Germinal center (tissue), 1 donor: ENCODE data around the gene CSMD2.
"Not testable (repeated sequence)": the region's sequence is repeated elsewhere in the genome, so short reads cannot be mapped to it uniquely, and the experiment has no call there.

Experiments used
- DNase-seq: peaks from one replicate; pipeline ENCODE4 v3.0.0; 2012; ENCODE audit warnings: mixed read lengths, low spot score

The CSMD2 gene

DNA sequence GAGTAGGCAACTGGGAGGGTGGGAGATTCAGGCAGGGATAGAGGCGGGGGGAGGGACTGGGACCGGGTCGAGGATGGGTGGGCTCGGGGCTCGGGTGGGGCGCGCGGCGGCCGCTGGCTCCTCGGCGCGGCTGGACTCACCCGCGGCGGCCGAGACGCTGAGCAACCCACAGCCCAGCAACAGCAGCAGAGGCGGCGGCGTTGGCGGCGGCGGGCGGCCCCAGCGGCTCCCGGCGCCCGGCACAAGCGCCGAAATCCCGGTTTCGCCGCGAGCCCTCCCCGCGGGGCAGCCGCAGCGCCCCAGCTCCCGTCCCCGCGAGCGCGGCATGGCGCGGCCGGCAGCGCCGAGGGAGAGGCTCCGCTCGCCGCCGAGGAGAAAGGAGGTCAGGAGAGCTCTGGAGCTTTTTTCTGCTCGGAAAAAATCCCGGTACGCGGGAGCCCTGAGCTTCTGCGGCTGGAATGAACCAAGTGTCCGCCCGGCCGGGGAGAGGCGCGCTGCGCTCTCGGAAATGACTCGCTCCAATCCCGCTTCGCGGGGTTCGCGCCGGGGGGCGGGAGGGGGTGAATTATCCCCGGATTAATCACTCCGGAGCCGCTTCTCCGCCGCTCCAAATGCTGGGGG lies at the start of gene CSMD2:
TSS of gene CSMD2 (minus strand) at position 460 of the 621 bp plus-strand sequence. CDS start at position 327, 133 bp downstream.
- no peak for DNase-seq

DNA sequence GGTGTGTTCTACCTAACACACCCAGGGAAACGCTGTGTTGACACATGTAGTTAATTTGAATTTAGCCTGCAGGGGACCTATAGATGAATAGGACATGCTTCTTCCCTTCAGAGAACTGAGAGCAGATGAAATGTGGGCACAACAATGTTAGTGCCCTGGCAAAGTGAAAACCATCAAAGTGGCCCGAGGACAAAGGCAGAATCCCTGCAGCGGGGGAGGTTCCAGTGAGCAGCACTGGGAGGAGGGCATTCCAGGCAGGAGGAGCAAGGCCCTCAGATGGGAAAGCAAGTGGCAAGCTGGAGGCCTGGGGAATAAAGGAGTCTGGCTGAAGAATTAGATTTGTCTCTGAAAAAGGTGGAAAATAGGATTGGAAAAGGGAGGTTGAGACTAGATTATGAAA lies 48.9 kb upstream of the CSMD2 start:
- no peak for DNase-seq

DNA sequence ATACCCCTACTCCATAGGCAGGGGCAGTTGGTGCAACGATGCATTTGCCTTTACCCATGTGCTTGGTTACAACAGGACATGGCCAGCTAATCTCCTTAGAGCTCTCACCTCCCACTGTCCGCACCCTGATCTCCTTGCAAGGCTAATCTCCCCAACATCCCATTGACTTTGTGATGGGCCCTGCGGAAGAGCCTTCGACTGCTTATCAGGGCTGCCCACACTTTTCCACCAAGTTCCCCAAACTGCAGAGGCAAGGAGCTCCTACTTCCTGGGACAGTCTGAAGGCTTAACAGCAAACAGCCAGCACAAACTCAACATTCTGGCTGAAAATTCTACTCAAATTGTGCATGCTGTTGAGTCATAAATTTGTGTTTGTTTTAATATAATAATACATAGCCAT lies 47.6 kb upstream of the CSMD2 start:
- no peak for DNase-seq

DNA sequence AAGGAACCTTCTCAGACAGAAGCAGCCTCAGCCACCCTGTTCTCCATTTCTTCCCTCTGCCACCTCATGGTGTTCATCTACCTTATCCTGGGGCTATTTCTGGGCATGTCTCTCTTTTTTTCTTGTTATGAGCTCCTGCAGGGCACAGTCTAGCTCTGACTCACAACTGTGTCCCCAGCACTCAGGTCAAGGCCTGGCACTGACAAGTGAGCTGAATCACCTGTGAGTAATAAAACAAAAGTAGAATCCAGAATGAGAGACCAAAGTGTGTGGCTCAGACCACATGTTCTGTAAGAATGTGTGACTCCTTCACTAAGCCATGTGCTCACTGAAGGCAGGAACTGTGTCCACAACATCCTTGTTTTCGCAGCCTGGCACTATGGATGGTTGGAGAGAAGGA lies 34.9 kb upstream of the CSMD2 start:
- no peak for DNase-seq

DNA sequence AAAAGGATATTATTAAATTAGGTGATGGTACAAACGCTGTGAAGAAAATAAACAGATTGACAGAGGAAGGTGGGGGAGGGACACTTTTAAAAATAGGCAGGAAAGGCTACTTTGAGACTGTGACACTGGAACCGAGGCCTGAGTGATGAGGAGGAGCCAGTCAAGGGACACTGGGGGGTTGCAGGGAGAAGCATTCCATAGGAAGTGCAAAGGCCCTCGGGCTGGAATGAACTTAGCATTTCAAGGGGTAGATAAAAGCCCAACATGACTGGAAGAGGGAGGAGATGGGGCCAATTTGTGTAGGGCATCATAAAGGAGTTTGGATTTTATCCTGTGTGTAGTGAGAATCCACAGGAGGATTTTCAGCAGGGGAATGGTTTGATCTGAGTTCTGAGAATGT lies 27.6 kb upstream of the CSMD2 start:
- DNase-seq, result no peak

DNA sequence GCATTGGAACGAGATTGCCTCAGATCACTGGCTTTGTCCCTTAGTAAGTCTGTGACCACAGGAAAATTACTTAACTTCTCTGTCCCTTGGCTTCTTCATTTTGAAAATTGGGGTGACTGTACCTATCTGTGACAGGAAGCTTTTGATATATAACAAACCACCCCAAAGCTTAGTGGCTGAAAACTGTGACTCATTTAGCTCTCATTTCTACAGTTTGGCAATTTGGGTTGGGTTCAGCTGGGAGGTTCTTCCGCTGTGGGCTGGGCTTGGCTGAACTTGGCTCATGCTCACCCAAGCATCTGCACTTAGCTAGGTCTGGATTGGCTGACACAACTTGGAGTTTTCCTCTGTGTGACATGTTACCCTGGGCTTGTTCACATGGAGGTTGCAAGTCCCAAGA lies 25.7 kb upstream of the CSMD2 start:
- no peak for DNase-seq

DNA sequence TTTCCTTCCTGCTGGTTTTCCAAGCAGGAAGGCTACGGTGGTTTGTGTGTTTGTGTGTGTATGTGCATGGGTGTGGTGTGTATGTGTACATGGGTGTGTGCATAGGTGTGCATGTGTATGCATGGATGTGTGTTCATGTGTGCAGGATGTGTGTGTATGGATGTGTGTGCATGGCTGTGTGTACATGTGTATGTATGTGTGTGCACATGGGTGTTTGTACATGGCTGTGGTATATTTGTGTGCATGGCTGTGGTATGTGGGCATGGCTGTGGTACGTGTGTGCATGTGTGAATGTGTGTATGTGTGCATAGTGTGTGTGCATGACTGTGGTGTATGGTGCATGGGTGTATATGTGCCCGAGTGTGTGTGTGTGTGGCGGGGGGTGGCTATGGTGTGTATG lies 24.0 kb upstream of the CSMD2 start:
- DNase-seq, result no peak

DNA sequence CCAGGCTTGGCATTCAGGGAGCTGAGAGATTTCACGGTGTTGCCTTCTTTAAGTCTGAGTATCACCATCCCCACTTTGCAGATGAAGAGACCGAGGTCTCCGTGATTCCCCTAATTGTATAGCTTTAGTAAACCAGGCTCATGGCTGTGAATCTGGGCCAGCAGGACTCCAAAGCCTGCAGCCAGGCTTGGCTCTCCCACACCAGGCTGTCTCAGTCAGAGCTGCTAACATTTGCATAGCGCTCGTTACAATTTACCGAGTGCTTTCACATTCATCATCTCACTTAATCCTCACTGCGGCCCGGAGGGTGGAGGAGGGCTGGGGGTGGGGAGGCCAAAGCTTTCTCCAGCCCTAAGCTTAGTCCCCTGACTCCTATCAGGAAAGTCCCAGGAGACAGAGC lies 23.4 kb upstream of the CSMD2 start:
- no peak for DNase-seq

DNA sequence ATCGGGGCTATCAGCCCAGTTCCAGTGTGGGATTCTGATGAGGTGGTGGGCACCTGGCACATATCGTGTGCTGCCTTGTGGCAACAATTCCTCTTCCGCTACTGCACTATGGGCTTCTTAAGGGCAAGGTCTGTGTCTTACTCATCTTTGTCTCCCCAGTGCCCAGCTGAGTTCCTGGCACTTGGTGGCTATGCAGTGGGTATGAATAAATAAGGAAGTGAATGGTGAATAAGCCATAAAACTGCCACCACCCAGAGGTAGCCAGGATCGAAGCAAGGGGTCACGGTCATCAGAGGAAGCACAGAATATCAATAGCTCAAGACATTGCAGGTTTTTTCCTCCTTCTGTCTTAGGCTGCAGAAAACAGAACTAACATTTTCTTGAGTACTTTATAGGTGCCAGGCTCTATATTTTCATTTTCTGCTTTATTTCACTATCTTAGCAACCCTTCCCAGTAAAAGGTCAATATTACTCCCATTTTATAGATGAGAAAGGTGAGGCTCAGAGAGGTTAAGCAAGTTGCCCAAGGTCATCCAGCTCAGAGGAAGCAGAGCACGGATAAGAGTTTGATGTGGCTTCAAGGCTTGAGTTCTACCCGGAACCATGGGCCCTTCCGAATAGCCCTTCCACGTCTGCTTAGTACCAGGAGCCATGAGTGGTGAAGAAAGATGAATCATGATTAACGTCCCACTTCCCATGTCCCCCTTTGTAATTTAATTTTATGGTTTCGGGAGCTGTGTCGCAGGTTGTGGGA lies 21.9 kb upstream of the CSMD2 start:
- DNase-seq, result no peak

DNA sequence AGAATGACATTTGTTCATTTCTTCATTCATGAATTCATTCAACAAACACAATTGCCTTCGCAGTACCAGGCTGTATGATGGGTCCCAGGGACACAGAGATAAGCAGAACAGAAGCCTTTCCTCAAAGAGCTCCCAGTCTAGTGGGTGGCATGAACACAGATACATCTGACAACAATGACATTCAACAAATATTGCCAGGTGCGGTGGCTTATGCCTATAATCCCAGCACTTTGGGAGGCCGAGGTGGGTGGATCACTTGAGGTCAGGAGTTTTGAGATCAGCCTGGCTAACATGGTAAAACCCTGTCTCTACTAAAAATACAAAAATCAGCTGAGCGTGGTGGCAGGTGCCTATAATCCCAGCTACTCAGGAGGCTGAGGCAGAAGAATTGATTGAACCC lies 18.4 kb upstream of the CSMD2 start:
- DNase-seq, result not testable (repeated sequence)

DNA sequence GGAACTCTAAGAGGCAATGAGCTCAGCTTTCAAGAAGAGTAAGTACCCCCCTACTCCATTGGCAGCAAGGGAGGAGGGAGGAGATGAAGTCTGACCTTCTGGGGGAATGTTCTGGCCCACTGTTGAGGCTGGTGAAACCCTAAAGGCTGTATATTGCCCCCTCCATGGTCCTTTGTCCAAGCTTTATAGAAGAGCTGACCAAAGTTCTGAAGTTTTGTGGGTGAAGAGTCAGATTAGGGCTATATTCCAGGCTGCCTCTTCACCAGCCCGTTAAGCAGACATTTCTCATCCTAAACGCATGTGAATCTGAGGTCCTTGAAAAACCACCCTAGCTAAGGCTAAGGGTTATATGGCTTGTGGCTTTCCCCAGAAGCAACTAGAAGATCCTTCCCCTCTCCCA lies 13.0 kb upstream of the CSMD2 start:
- DNase-seq, result no peak

DNA sequence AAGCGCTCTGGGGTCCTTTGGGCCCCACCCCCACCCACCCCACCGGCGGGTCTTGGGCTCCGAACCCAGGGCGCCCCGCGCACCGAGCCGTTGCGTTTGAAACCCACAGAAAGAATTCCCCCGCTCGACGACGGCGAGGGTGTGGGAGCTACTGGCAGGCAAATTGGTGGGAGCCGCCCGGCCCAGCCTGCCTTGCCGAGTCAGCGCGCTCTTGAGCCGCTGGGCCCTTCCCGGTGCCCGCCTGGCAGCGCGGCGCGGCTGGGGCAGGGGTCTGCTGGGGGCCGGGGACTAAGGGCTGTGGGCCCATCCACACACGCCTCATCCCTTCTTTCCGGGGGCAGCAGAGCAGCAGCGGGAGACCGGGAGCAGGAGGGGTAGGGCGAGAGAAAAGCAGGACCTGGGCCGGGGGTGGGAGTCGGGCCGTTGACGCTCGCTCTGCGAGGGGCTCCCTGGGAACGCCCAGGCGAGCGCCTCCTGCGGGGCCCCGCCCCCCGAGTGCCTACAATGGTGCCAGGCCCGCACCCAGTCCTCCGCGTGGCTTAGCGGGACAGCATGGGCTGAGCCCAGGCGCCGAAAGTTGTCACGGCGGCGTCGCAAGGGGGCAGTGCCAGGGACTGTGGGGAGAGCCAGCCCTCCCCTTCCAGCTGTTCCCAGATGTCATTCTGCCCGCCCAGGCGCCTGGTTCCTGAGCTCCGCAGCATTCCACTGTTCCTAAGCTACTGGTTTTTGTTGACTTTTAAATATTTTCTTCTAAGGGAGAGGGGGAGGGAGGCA lies 12.0 kb upstream of the CSMD2 start, which contains the start of gene C1orf94:
TSS of gene C1orf94 (plus strand) at position 78 of the 774 bp plus-strand sequence. CDS start 883 bp downstream, outside the sequence.
- DNase-seq, result no peak

DNA sequence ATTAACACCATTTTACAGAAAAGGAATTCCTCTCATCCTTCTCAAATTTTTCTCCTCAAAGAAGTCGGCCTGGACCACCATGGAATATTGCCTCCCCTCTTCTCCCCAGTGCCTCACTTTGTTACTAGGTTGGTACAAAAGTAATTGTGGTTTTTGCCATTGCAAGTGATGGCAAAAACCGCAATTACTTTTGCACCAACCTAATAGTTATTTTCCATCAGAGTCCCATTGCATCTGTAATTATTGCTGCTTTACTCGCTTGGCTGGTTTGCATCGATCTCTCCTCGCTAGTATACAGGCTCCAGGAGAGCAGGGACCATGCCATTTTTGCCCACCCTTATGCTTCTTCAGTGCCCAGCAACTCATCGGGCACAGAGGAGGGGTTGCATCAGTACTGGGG lies 10.7 kb upstream of the CSMD2 start:
- DNase-seq, result no peak

DNA sequence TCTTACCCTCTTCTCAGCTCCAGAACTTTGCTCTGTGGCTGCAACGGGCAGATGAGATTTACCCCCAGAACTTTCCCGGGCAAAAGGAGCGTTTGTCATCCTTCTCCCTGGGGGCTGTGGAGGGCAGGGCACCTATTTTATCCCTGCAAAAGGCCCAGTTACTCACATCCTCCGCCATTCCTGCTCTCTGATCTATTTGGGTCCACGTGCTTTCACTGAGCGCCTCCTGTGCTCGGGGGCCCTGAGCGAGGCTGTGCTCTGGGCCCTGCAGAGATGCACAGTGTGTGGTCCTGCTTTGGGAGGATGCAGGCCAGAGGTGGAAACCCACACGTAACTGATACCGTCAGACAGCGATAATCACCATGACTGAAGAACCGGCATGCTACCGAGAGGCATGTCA lies 2.4 kb upstream of the CSMD2 start:
- no peak for DNase-seq

DNA sequence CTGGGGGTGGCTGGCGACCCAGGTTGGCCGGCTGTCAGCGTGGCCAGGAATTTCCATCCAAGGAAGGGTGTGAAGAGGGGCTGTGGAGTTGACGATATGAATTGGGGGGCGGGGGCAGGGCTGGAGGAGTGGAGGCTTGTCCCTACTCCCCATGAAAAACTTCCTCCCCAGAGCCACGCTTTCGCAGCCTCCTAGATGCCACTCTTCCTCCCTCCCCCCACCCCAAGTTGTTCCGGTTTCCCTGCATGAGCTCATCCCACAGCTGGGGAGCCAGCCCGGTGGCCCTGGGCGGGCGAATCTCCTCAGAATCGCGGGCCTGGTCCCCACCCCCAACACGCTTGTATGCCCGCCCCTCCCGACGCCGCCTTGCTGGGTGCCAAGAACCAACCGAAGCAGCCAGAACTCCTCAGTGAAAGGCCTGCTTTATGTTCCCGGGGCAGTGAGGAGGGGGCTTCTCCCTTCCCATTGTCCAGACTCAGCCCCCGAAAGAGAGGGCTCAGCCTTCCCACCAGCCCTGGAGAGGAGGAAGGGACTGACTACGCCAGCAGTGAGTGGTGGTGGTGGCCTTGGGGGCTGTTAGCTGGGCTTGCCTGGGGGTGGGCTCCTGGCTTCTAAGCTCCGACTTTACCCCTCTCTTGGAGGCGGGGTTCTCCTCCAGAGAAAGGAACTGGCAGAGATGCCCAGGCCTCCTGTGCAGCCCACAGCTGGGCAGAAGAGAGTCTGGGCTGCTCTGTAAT lies 1.8 kb upstream of the CSMD2 start:
- no peak for DNase-seq

DNA sequence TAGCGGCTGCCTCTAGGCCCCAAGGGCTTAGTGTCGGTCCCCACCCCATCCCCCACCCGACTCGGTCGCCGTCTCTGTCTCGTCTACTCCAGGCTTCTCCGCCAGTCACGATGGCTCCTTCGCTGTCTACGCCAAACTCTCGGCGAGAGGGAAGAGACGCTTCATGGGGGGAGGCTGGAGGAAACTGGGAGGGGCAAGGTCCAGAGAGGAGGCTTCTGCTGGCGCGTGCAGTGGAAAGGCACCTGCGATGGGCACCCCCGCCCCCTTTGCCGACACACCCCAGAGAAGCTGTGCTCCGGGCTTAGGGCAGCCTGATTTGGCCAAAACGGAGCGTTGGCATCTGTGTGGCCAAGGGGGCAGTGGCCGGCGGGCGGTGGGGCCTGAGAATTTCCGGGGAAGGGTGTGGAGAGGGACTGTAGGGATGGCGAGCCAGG lies 1.2 kb upstream of the CSMD2 start:
- DNase-seq, result no peak

DNA sequence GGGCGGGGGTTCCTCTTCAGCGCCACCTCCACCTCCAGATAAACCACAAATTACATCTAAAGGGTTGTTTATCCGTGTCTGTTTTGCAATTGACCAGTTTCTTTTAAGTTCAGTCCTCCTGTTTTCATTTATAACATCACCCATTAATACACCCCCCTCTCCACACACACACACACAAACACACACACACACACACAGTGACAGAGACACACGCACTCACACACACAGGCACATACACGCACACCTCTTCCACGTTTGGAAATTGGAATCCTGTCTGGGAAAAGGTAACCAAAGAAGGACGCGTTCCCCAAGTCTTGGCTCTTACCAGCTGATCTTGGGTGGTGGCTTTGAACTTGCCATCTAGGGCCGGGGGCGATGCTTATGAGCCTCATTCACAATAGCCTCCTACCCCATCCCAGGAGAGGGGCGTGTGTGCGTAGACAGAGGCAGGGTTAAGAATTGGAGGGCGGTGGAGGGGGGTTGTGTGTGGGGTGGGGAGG lies 442 bp upstream of the CSMD2 start:
- DNase-seq, result no peak

DNA sequence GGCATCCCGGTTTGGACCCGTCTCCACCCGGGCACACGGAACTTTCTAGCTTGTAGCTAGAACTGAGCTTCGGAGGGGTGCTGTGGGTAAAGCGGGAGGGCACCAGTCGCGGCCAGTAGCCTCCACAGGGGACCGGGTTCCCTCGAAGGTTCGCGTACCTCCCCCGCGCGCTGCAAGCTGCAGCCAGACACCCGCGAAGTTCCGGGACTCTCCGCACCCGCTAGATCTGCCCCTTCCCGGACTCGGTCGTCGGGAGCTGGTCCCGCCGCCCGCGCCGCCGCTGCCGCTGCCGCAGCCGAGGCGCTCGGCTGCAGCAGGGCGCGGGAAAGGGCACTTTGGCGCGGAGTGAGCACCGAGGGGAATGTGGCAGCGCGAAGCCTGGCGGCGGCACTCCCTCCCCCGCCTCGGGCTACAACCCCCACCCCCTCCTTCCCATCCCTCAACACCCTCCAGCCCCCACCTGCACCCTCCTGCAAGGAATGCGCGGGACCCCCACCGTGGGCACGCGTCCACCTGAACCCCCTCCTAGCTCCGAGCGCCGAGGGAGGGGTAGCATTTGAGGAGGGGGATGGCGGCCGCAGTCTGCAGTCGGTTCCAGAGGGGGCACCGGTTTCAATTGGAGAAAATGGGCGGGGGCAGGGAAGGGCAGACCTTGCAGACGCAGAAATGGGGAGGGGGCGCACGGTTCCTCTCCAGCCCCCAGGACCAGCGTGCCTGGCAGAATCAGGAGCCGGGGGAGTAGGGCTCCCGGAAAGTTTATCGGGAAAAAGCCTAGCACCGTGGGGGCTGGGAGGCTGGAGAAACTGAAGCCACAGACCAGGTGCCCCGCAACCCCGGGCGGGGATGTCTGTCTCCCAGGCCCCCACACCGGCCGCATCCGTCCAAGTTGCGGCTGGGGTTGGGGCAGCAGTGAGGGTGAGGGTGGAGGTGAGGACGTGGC lies 968 bp downstream of the CSMD2 start:
- DNase-seq, result no peak

DNA sequence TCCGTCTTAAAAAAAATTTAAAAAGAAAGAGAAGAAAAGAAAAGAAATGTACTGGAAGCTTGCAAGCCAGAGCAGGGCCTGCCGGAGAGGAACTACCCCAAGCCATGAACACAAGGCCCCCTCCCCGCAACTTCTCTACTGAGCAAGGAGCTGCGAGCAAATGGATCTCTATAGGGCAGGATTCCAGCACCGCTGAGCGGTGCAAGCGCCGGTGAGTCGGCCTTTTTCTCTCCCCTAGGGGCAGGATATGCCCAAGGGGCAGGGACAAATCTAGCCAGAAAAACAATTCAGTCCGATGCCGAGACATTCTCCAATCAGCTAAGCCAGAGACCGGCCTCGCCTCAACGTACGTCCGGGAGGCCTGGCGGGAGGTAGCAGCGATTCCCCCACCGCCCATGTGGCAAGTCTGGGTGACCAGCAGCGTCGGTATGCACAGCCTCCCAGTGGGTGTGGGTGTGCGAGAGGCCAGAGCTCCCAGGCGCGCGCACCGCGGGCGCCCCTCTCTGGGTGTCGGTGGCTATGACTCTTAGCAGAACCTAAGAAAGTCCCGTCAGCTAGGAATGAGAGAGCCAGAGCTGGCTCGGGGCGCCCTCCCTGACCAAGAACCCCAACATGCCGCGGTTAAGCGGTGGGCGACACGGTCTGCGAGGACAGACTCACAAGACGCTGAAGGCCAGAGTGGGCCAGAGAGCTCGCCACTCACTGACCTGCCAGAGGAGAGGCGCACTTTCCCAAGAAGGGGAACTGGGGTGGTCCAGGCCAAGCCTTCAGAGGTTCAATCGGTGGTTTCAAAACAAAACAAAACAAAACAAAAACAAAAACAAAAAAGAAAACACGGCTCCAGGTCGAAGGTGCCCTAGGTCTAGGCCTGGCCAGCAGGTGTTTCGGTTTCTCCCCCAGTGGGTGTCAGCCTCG lies 1.9 kb downstream of the CSMD2 start:
- DNase-seq, result peak; percentile 72

DNA sequence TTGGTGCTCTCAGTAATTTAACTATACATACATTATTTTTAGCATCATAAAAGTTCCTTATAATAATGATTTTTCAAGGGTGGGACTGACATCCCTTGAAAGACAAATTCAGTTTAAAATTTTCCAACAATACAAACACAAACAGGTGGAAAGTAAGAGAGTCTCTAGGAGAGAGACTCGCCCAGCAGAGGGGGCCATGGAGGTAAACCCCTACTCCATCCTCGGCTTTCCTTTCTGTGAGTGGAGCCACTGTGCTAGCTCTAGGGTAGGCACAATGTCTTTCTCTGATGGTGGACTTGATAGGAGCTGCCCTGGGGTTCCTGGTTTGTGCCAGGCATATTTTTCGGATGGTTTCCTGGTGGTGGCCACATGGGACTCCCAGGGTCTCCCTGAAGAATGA lies 8.3 kb downstream of the CSMD2 start:
- DNase-seq, result no peak
